ENCODE results near the gene MAP2K5. TPM values are rescaled to one million over a fixed set of nuclear protein-coding genes. Genes with fewer than 3 reads are reported as not detected.

The MAP2K5 gene
- total and polyA plus RNA-seq, 4 donors = 3.8 to 6.4 (median 5.6) TPM

GRCh38 chr15:67822537-67823313 lies 280.2 kb downstream of the MAP2K5 start:
- H3K27ac ChIP-seq (ENCODE audit: low read depth in 1 of 2, low read length in 2 of 2) = no peak overlapping the region
- H3K9ac ChIP-seq (ENCODE audit: low read depth in 1 of 2, low read length in 2 of 2) = no peak overlapping the region
- H3K27me3 ChIP-seq (ENCODE audit: control insufficient read depth in 4 of 4, insufficient read depth in 4 of 4, low read length in 3 of 4) = peaks cover 26 to 30% (median 29%) of the 10 kb centered on the region in 4 donors
- TF ChIP-seq SP1 (IDR thresholded peaks at IDR 0.05) (no peak), YY1 (IDR thresholded peaks at IDR 0.05) (no peak), FOXA2 (IDR thresholded peaks at IDR 0.05) (no peak), RXRA (IDR thresholded peaks at IDR 0.05) (no peak), FOXA1 (IDR thresholded peaks at IDR 0.05) (no peak), REST (IDR thresholded peaks at IDR 0.05) (no peak), JUND (IDR thresholded peaks at IDR 0.05) (no peak), MAX (IDR thresholded peaks at IDR 0.05) (no peak), RAD21 (IDR thresholded peaks at IDR 0.05) (no peak), HNF4G (IDR thresholded peaks at IDR 0.05) (no peak), EGR1 (IDR thresholded peaks at IDR 0.05; ENCODE audit: low read depth in 2 of 2) (no peak), GABPA (IDR thresholded peaks at IDR 0.05 in 1 of 2, conservative IDR thresholded peaks at IDR 0.05 in 1 of 2) (no peak), TAF1 (conservative IDR thresholded peaks at IDR 0.05) (no peak), HNF4A (conservative IDR thresholded peaks at IDR 0.05) (no peak), NR2F2 (IDR thresholded peaks at IDR 0.05) (no peak)
- 5% methylated on average over 46 of the region's 46 CpGs for WGBS
- H3K4me1 ChIP-seq (ENCODE audit: control insufficient read depth in 4 of 4, insufficient read depth in 4 of 4, low read length in 3 of 4) = peaks cover 15 to 72% (median 26%) of the 10 kb centered on the region in 4 donors
- peaks cover 0 to 3% (median 0%) of the 10 kb centered on the region in 4 donors for H3K9me3 ChIP-seq (ENCODE audit: control insufficient read depth in 4 of 4, low read length in 3 of 4)
- no peaks in the 10 kb centered on the region for H3K36me3 ChIP-seq (ENCODE audit: control insufficient read depth in 4 of 4, insufficient read depth in 3 of 4, low read depth in 1 of 4, low read length in 3 of 4)
- DNase-seq (ENCODE audit: low spot score) = no peak
- H3K4me3 ChIP-seq (ENCODE audit: low read depth in 1 of 3, low read length in 3 of 3) = peak overlapping the region in 1 of 3 donors; percentile 38

GRCh38 chr15:67823314-67824196 lies 281.1 kb downstream of the MAP2K5 start:
- H3K27ac ChIP-seq (ENCODE audit: low read depth in 1 of 2, low read length in 2 of 2) = no peak overlapping the region
- no peaks in the 10 kb centered on the region for H3K36me3 ChIP-seq (ENCODE audit: control insufficient read depth in 4 of 4, insufficient read depth in 3 of 4, low read depth in 1 of 4, low read length in 3 of 4)
- H3K4me3 ChIP-seq (ENCODE audit: low read depth in 1 of 3, low read length in 3 of 3) = peak overlapping the region in 1 of 3 donors; percentile 38
- H3K27me3 ChIP-seq (ENCODE audit: control insufficient read depth in 4 of 4, insufficient read depth in 4 of 4, low read length in 3 of 4) = peaks cover 26 to 32% (median 29%) of the 10 kb centered on the region in 4 donors
- no peak overlapping the region for H3K9ac ChIP-seq (ENCODE audit: low read depth in 1 of 2, low read length in 2 of 2)
- no peak for DNase-seq (ENCODE audit: low spot score)
- H3K4me1 ChIP-seq (ENCODE audit: control insufficient read depth in 4 of 4, insufficient read depth in 4 of 4, low read length in 3 of 4) = peaks cover 20 to 81% (median 32%) of the 10 kb centered on the region in 4 donors
- H3K9me3 ChIP-seq (ENCODE audit: control insufficient read depth in 4 of 4, low read length in 3 of 4) = peaks cover 0 to 3% (median 0%) of the 10 kb centered on the region in 4 donors
- WGBS = 5% methylated on average over 94 of the region's 94 CpGs
- TF ChIP-seq RAD21 (IDR thresholded peaks at IDR 0.05) (no peak), HNF4G (IDR thresholded peaks at IDR 0.05) (no peak), EGR1 (IDR thresholded peaks at IDR 0.05; ENCODE audit: low read depth in 2 of 2) (no peak), JUND (IDR thresholded peaks at IDR 0.05) (no peak), MAX (IDR thresholded peaks at IDR 0.05) (no peak), FOXA1 (IDR thresholded peaks at IDR 0.05) (no peak), NR2F2 (IDR thresholded peaks at IDR 0.05) (no peak), CTCF (IDR thresholded peaks at IDR 0.05; ENCODE audit: low read depth, low read length, missing input control) (no peak)

Measured in liver (tissue), 9 donors.